ENCODE data around the gene TAF10. TPM values are rescaled to one million over a fixed set of nuclear protein-coding genes. Genes with fewer than 3 reads are reported as not detected.

Gene TAF10
- total and polyA plus RNA-seq, 2 of the 13 experiments (the other 11 are each of a cell fraction or from before 2014, with no cell fraction given) = 71.3 to 134 TPM

- TF ChIP-seq ZNF646 (CRISPR knock-in tag; IDR thresholded peaks at IDR 0.05) (peak; percentile 65; the same call in 1 of the 2 replicates), SIN3B (IDR thresholded peaks at IDR 0.05; ENCODE audit: low read length) (no peak), EZH2 (conservative IDR thresholded peaks at IDR 0.05; ENCODE audit: low read depth, low read length) (peak; percentile 58; the same call in 1 of the 2 replicates), ZNF777 (CRISPR knock-in tag; IDR thresholded peaks at IDR 0.05) (peak; percentile 51)
These were observed 43.2 kb upstream of the TAF10 start (continued) for GRCh38 chr11:6655020-6655789.

Data from HepG2 (cell line).